Calu3 (cell line): Measurements from ENCODE around the gene NAT10. TPM values are rescaled to one million over a fixed set of nuclear protein-coding genes. Genes with fewer than 3 reads are reported as not detected.
A peak's percentile ranks its signal among the peaks of the same experiment; 100 is the strongest.

ENCODE experiments used
- BruUV-seq: library from RNA; stranded (reverse); fragments of 400-500 nt; replicated peaks from 2 replicates; lab custom pipeline; 2021; lab: Mats Ljungman, UMichigan
- CTCF ChIA-PET: fragments of 300-600 bp; sonication (Branson Sonifier 250); formaldehyde crosslinking; loops from one replicate; lab custom pipeline; 2022; ENCODE audit warnings: antibody characterized with exemption; lab: Charles Lee
- DNase-seq: peaks from one replicate; pipeline ENCODE4 v3.0.0; 2022
- H3K27ac Mint-ChIP-seq: one replicate; pipeline ENCODE4 v1.8.0; 2022; ENCODE audit warnings: mixed read lengths; ENCODE audit not compliant: unreplicated experiment
- H3K27me3 Mint-ChIP-seq: one replicate; pipeline ENCODE4 v1.8.0; 2022; ENCODE audit warnings: mixed read lengths; ENCODE audit not compliant: unreplicated experiment
- H3K36me3 Mint-ChIP-seq: one replicate; pipeline ENCODE4 v1.8.0; 2022; ENCODE audit warnings: mild to moderate bottlenecking, moderate library complexity, mixed read lengths; ENCODE audit not compliant: insufficient read depth, unreplicated experiment
- H3K4me1 Mint-ChIP-seq: one replicate; pipeline ENCODE4 v1.8.0; 2022; ENCODE audit warnings: mild to moderate bottlenecking, low read depth, mixed read lengths; ENCODE audit not compliant: unreplicated experiment
- H3K4me3 Mint-ChIP-seq: one replicate; pipeline ENCODE4 v1.8.0; 2022; ENCODE audit warnings: mild to moderate bottlenecking, low read depth, moderate library complexity, mixed read lengths; ENCODE audit not compliant: unreplicated experiment
- H3K9me3 Mint-ChIP-seq: one replicate; pipeline ENCODE4 v1.8.0; 2022; ENCODE audit warnings: low read depth, mixed read lengths; ENCODE audit not compliant: unreplicated experiment
- CTCF ChIP-seq: fragments of 200-600 bp; IDR thresholded peaks from one replicate; pipeline ENCODE4 v1.8.0; 2022; ENCODE audit warnings: antibody characterized with exemption; ENCODE audit not compliant: unreplicated experiment
- intact Hi-C: fragments of 100-400 bp; cut with micrococcal nuclease; formaldehyde crosslinking; loops from one replicate; pipeline ENCODE4 v1.10.0; 2022; ENCODE audit not compliant: unreplicated experiment
- total RNA-seq: library from RNA; stranded (reverse); gene quantifications from 2 replicates; pipeline ENCODE4 v1.2.3, GENCODE V29; 2022

The NAT10 gene
- total RNA-seq, 1 experiment from 2014 or later, result 80.1 TPM

- no peak overlapping the region for H3K27ac Mint-ChIP-seq
- CTCF ChIA-PET, result no interaction called here
- no peak for TF ChIP-seq CTCF
- no TSS peak for BruUV-seq
- no peak for DNase-seq
- H3K4me3 Mint-ChIP-seq, result no peak overlapping the region
- no peaks in the 10 kb centered on the region for H3K9me3 Mint-ChIP-seq
- H3K27me3 Mint-ChIP-seq, result no peaks in the 10 kb centered on the region
- peaks cover 52% of the 10 kb centered on the region for H3K36me3 Mint-ChIP-seq
- intact Hi-C loops, result no loop called here
- no peaks in the 10 kb centered on the region for H3K4me1 Mint-ChIP-seq
Measured at GRCh38 chr11:34158661-34159060, 53.2 kb downstream of the NAT10 start.

- BruUV-seq, result no TSS peak
- no peaks in the 10 kb centered on the region for H3K9me3 Mint-ChIP-seq
- no peaks in the 10 kb centered on the region for H3K27me3 Mint-ChIP-seq
- no peak for DNase-seq
- TF ChIP-seq CTCF, result no peak
- peak overlapping the region; percentile 67 for H3K27ac Mint-ChIP-seq
- CTCF ChIA-PET, result interaction anchor here (0.7 kb wide), 1 partner anchor 24 kb away, joined by 3 read pairs; no protein-coding TSS in a partner anchor
- peaks cover 49% of the 10 kb centered on the region for H3K36me3 Mint-ChIP-seq
- intact Hi-C loops, result no loop called here
- H3K4me3 Mint-ChIP-seq, result peak overlapping the region; percentile 14
- no peaks in the 10 kb centered on the region for H3K4me1 Mint-ChIP-seq
Measured at GRCh38 chr11:34160049-34160721, 54.8 kb downstream of the NAT10 start.

- DNase-seq, result no peak
- no TSS peak for BruUV-seq
- H3K9me3 Mint-ChIP-seq, result no peaks in the 10 kb centered on the region
- no peak overlapping the region for H3K4me3 Mint-ChIP-seq
- peaks cover 46% of the 10 kb centered on the region for H3K36me3 Mint-ChIP-seq
- no peaks in the 10 kb centered on the region for H3K27me3 Mint-ChIP-seq
- intact Hi-C loops, result no loop called here
- no peak overlapping the region for H3K27ac Mint-ChIP-seq
- no peak for TF ChIP-seq CTCF
- CTCF ChIA-PET, result interaction anchor here (0.7 kb wide), 1 partner anchor 25 kb away, joined by 3 read pairs; no protein-coding TSS in a partner anchor
- H3K4me1 Mint-ChIP-seq, result no peaks in the 10 kb centered on the region
Measured at GRCh38 chr11:34160791-34161190, 55.4 kb downstream of the NAT10 start.

- BruUV-seq, result no TSS peak
- Mint-ChIP-seq H3K9me3 (no peaks in the 10 kb centered on the region), H3K27me3 (no peaks in the 10 kb centered on the region), H3K4me1 (no peaks in the 10 kb centered on the region), H3K27ac (no peak overlapping the region), H3K4me3 (no peak overlapping the region), H3K36me3 (peaks cover 49% of the 10 kb centered on the region)
- no peak for TF ChIP-seq CTCF
- CTCF ChIA-PET, result no interaction called here
- DNase-seq, result no peak
- intact Hi-C loops, result no loop called here
Measured at GRCh38 chr11:34161361-34161760, 55.9 kb downstream of the NAT10 start.
